Sigmoid colon (tissue), 7 donors: ENCODE results near the gene IRGC. TPM values are rescaled to one million over a fixed set of nuclear protein-coding genes. Genes with fewer than 3 reads are reported as not detected.

Source experiments
- DNase-seq: peaks from one replicate; pipeline ENCODE4 v3.0.0-alpha.2; 2019
- H3K27ac ChIP-seq, 4 donors: fragments of 200-600 bp; sonication (generic); one replicate each; pipeline ENCODE4 v1.5.1; 2016 to 2019; ENCODE audit warnings: mild to moderate bottlenecking in 1 of 4
- H3K27me3 ChIP-seq, 3 donors: fragments of 200-600 bp; sonication (generic); one replicate each; pipeline ENCODE4 v1.5.1; 2019; ENCODE audit warnings: mild to moderate bottlenecking in 1 of 3
- H3K36me3 ChIP-seq, 4 donors: fragments of 200-600 bp; sonication (generic); one replicate each; pipeline ENCODE4 v1.5.1; 2016 to 2019
- H3K4me1 ChIP-seq, 4 donors: fragments of 200-600 bp; sonication (generic); one replicate each; pipeline ENCODE4 v1.5.1; 2017 to 2019
- H3K4me3 ChIP-seq, 4 donors: fragments of 200-600 bp; sonication (generic); one replicate each; pipeline ENCODE4 v1.5.1; 2017 to 2019; ENCODE audit warnings: mild to moderate bottlenecking in 2 of 4, moderate library complexity in 1 of 4
- H3K9me3 ChIP-seq, 4 donors: fragments of 200-600 bp in 3 of 4; sonication (generic) in 3 of 4; one replicate each; pipeline versions ENCODE4 v1.5.1 to v1.6.1; 2013 to 2019
- EP300 ChIP-seq, 4 donors: sonication (generic); formaldehyde crosslinking; IDR thresholded peaks; one replicate each; pipeline ENCODE4 v1.6.1; 2017; ENCODE audit warnings: antibody characterized with exemption in 4 of 4
- POLR2A ChIP-seq, 2 donors: fragments of 450-650 bp; IDR thresholded peaks; one replicate each; pipeline ENCODE4 v1.6.1; 2016; ENCODE audit warnings: antibody characterized with exemption in 2 of 2, mild to moderate bottlenecking in 2 of 2, moderate library complexity in 2 of 2
- POLR2AphosphoS5 ChIP-seq, 4 donors: sonication (generic); formaldehyde crosslinking; IDR thresholded peaks; one replicate each; pipeline ENCODE4 v1.6.1; 2017; ENCODE audit warnings: antibody characterized with exemption in 4 of 4
- WGBS, 2 donors: extraction: QIAGEN DNeasy Blood & Tissue Kit; methylation state at CpG; one replicate each; pipeline ENCODE4 v1.1.7; 2013; 5-methylcytosine and 5-hydroxymethylcytosine counted together
- intact Hi-C: fragments of 100-400 bp; cut with DNase I; formaldehyde crosslinking; loops from one replicate; pipeline ENCODE4 v1.15.1; 2023
- polyA plus RNA-seq, 3 donors: library from polyadenylated mRNA; stranded (reverse); fragments of 200-250 nt; gene quantifications; one replicate each; pipeline ENCODE4 v1.2.3, GENCODE V29; 2013
- total RNA-seq, 4 donors: library from RNA; depleted of rRNA; stranded (reverse); fragments of >200 nt; gene quantifications; one replicate each; pipeline ENCODE4 v1.1.0, GENCODE V29; 2016
- TF ChIP-seq, protein P1 (sequence below), 4 experiments: fragments of 450-650 bp in 3 of 4; fragments of 200-600 bp in 1 of 4; IDR thresholded peaks; one replicate each; pipeline ENCODE4 v1.5.1; 2016 to 2019; ENCODE audit warnings: antibody characterized with exemption in 4 of 4, mild to moderate bottlenecking in 3 of 4, moderate library complexity in 2 of 4
- donor health status: healthy with polysubstance abuse.
- donor health status: Bipolar disorder and iron deficiency.
- donor health status: healthy.

IRGC gene
- total and polyA plus RNA-seq, 7 donors: not detected

- peak within 1 kb of the TSS; percentile 98 to 99 (median 99) for H3K27ac ChIP-seq
- H3K36me3 ChIP-seq: peaks cover under 1 to 10% (median 8%) of the 10 kb centered on the region in 4 donors
- WGBS, 2 donors: 0 to 1% methylated on average over 79 of the region's 79 CpGs
- H3K4me3 ChIP-seq: peak within 1 kb of the TSS; percentile 67 to 78 (median 73)
- intact Hi-C loops: loop anchor here (2.0 kb wide), 1 partner anchor 86 kb away; no protein-coding TSS in a partner anchor
- H3K4me1 ChIP-seq: peaks cover 0 to 41% (median 28%) of the 10 kb centered on the region in 4 donors
- peak; percentile 99 for DNase-seq
- no peaks in the 10 kb centered on the region for H3K9me3 ChIP-seq
- TF ChIP-seq POLR2AphosphoS5 (IDR thresholded peaks at IDR 0.05) (peak; percentile 86 to 90 (median 88)), POLR2A (IDR thresholded peaks at IDR 0.05) (peak; percentile 34 to 76), EP300 (IDR thresholded peaks at IDR 0.05) (no peak)
- TF ChIP-seq, protein P1, sequence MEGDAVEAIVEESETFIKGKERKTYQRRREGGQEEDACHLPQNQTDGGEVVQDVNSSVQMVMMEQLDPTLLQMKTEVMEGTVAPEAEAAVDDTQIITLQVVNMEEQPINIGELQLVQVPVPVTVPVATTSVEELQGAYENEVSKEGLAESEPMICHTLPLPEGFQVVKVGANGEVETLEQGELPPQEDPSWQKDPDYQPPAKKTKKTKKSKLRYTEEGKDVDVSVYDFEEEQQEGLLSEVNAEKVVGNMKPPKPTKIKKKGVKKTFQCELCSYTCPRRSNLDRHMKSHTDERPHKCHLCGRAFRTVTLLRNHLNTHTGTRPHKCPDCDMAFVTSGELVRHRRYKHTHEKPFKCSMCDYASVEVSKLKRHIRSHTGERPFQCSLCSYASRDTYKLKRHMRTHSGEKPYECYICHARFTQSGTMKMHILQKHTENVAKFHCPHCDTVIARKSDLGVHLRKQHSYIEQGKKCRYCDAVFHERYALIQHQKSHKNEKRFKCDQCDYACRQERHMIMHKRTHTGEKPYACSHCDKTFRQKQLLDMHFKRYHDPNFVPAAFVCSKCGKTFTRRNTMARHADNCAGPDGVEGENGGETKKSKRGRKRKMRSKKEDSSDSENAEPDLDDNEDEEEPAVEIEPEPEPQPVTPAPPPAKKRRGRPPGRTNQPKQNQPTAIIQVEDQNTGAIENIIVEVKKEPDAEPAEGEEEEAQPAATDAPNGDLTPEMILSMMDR (IDR thresholded peaks at IDR 0.05): no peak
- no peaks in the 10 kb centered on the region for H3K27me3 ChIP-seq
Measured at GRCh38 chr19:43754503-43755255, 38.8 kb downstream of the IRGC start, which contains the start of gene SMG9. Gene SMG9 (minus strand): TSS chr19:43754962. CDS start chr19:43750741, 4,221 bp downstream.

DNA sequence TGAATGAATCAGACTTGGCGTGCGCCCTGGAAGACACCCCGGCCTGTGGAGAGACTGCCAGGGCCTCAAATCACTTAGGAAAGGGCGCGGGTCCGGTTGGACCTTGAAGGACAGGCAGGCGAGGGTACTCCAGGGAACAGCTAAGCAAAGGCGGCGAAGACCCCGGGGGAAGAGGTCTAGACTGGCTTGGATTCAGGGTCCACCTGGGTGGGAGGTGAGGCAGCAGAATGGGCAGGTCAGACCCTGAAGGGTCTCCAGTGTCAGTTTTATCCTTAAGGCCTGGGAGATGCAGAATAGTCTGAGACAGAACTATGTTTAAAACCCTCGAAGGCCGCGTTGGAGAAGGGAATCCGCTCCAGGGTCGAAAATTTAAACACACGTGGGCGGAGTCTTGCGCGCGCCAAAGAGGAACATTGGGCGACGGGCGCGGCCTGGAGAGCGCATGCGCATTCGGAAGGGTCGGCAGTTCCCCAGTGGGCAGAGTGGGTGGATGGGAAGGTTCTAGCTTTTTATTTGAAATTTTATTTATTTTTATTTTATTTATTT lies 39.5 kb downstream of the IRGC start:
- intact Hi-C loops: loop anchor here (2.0 kb wide), 1 partner anchor 87 kb away; no protein-coding TSS in a partner anchor
- peaks cover 0 to 4% (median 2%) of the 10 kb centered on the region in 4 donors for H3K36me3 ChIP-seq
- WGBS, 2 donors: 0% methylated on average over 28 of the region's 28 CpGs
- no peaks in the 10 kb centered on the region for H3K27me3 ChIP-seq
- H3K9me3 ChIP-seq: no peaks in the 10 kb centered on the region
- DNase-seq: peak; percentile 90
- peaks cover 0 to 41% (median 28%) of the 10 kb centered on the region in 4 donors for H3K4me1 ChIP-seq
- no peak for TF ChIP-seq EP300 (IDR thresholded peaks at IDR 0.05)
- TF ChIP-seq POLR2AphosphoS5 (IDR thresholded peaks at IDR 0.05): no peak
- no peak for TF ChIP-seq POLR2A (IDR thresholded peaks at IDR 0.05)
- TF ChIP-seq, protein P1 (IDR thresholded peaks at IDR 0.05): no peak
- H3K27ac ChIP-seq: peak overlapping the region; percentile 98 to 99 (median 99)
- peak overlapping the region; percentile 67 to 78 (median 73) for H3K4me3 ChIP-seq

DNA sequence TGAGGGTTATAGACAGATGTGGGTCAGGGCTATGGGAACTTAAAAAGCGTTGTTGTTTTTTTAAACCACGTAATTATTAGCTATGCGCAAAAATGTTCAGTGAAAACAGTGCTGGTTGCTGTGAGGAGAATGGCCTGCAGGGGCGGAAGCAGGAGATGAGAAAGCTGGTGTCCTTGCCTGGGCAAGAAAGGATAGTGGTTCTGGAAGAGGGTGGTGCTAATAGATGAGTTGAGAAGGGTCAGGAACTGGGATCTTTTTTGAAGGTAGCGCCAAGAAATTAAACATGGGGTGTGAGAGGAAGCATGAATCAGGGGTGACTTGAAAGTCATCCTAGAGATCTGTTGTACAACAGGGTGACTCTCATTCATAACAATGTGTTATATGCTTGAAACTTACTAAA lies 43.6 kb downstream of the IRGC start:
- no peak for DNase-seq
- H3K9me3 ChIP-seq: no peaks in the 10 kb centered on the region
- H3K27ac ChIP-seq: no peak overlapping the region
- H3K4me3 ChIP-seq: no peak overlapping the region
- H3K4me1 ChIP-seq: peaks cover 0 to 18% (median 8%) of the 10 kb centered on the region in 4 donors
- TF ChIP-seq, protein P1 (IDR thresholded peaks at IDR 0.05): no peak
- TF ChIP-seq EP300 (IDR thresholded peaks at IDR 0.05) (no peak), POLR2A (IDR thresholded peaks at IDR 0.05) (no peak), POLR2AphosphoS5 (IDR thresholded peaks at IDR 0.05) (no peak)
- no peaks in the 10 kb centered on the region for H3K27me3 ChIP-seq
- no peaks in the 10 kb centered on the region for H3K36me3 ChIP-seq
- intact Hi-C loops: no loop called here
- 79 to 81% methylated on average over 5 of the region's 5 CpGs for WGBS, 2 donors

GRCh38 chr19:43760941-43761340 lies 45.1 kb downstream of the IRGC start:
- Histone ChIP-seq H3K9me3 (no peaks in the 10 kb centered on the region), H3K36me3 (no peaks in the 10 kb centered on the region), H3K4me1 (peaks cover 0 to 12% (median 0%) of the 10 kb centered on the region in 4 donors), H3K27ac (no peak overlapping the region), H3K4me3 (no peak overlapping the region), H3K27me3 (no peaks in the 10 kb centered on the region)
- 90 to 96% methylated on average over 4 of the region's 4 CpGs for WGBS, 2 donors
- intact Hi-C loops: no loop called here
- TF ChIP-seq POLR2AphosphoS5 (IDR thresholded peaks at IDR 0.05): no peak
- TF ChIP-seq, protein P1 (IDR thresholded peaks at IDR 0.05): no peak
- TF ChIP-seq POLR2A (IDR thresholded peaks at IDR 0.05): no peak
- TF ChIP-seq EP300 (IDR thresholded peaks at IDR 0.05): no peak
- no peak for DNase-seq
